GM12878 (cell line): Measurements from ENCODE around the gene CLIP3. TPM values are rescaled to one million over a fixed set of nuclear protein-coding genes. Genes with fewer than 3 reads are reported as not detected.

Experiments
- CBFB ChIP-seq: IDR thresholded peaks from 2 replicates; pipeline ENCODE4 v1.6.1; 2016; ENCODE audit warnings: antibody characterized with exemption, low read depth
- CEBPB ChIP-seq, 2 experiments: fragments of 150-350 bp in 1 of 2; IDR thresholded peaks; 2 replicates each; pipeline ENCODE4 v1.6.1; 2012 to 2014; ENCODE audit warnings: low read depth in 2 of 2, low read length in 2 of 2, borderline replicate concordance in 1 of 2, inconsistent platforms in 1 of 2
- CHD1 ChIP-seq: IDR thresholded peaks from 2 replicates; pipeline ENCODE4 v1.6.1; 2012; ENCODE audit warnings: low read depth, low read length, improper control_type of control experiment
- CHD2 ChIP-seq: IDR thresholded peaks from 2 replicates; pipeline ENCODE4 v1.6.1; 2011; ENCODE audit warnings: low read depth, low read length, improper control_type of control experiment, borderline replicate concordance
- FOS ChIP-seq: IDR thresholded peaks from 3 replicates; pipeline ENCODE4 v1.6.1; 2011; ENCODE audit warnings: borderline replicate concordance; ENCODE audit not compliant: insufficient read length; ENCODE audit errors: extremely low read depth
- GATAD2B ChIP-seq: fragments of 450-650 bp; conservative IDR thresholded peaks from 2 replicates; pipeline ENCODE4 v1.6.1; 2017; ENCODE audit warnings: low read depth, mild to moderate bottlenecking, moderate library complexity
- HDAC6 ChIP-seq: fragments of 200-600 bp; sonication (generic); IDR thresholded peaks from one replicate; pipeline ENCODE4 v1.8.0; 2017; ENCODE audit warnings: antibody characterized with exemption; ENCODE audit not compliant: unreplicated experiment
- LARP7 ChIP-seq: fragments of 450-650 bp; IDR thresholded peaks from 2 replicates; pipeline ENCODE4 v1.6.1; 2017; ENCODE audit warnings: mild to moderate bottlenecking
- MTA2 ChIP-seq: fragments of 450-650 bp; IDR thresholded peaks from 2 replicates; pipeline ENCODE4 v1.6.1; 2016; ENCODE audit warnings: low read depth, mild to moderate bottlenecking, moderate library complexity
- MXI1 ChIP-seq: fragments of 150-350 bp; IDR thresholded peaks from 2 replicates; pipeline ENCODE4 v1.6.1; 2011; ENCODE audit warnings: low read depth, mild to moderate bottlenecking, inconsistent platforms, low read length, improper control_type of control experiment
- MYB ChIP-seq: fragments of 150-350 bp; IDR thresholded peaks from 2 replicates; pipeline ENCODE4 v1.6.1; 2014; ENCODE audit warnings: mild to moderate bottlenecking, low read depth, low read length, borderline replicate concordance
- RAD21 ChIP-seq: IDR thresholded peaks from 2 replicates; pipeline ENCODE4 v1.6.1; 2011; ENCODE audit warnings: mild to moderate bottlenecking, low read depth, low read length, moderate library complexity; ENCODE audit not compliant: insufficient read depth
- RELA ChIP-seq: fragments of 450-650 bp; IDR thresholded peaks from 2 replicates; pipeline ENCODE4 v1.8.0; 2014; ENCODE audit warnings: borderline replicate concordance; ENCODE audit not compliant: partially characterized antibody
- SMC3 ChIP-seq: IDR thresholded peaks from 2 replicates; pipeline ENCODE4 v1.6.1; 2011; ENCODE audit warnings: low read length, improper control_type of control experiment, borderline replicate concordance
- SPI1 ChIP-seq: IDR thresholded peaks from 2 replicates; pipeline ENCODE4 v1.6.1; 2011; ENCODE audit warnings: low read depth, mild to moderate bottlenecking, low read length, moderate library complexity, borderline replicate concordance; ENCODE audit not compliant: insufficient read depth
- SUZ12 ChIP-seq: fragments of 200-600 bp; sonication (generic); IDR thresholded peaks from one replicate; pipeline ENCODE4 v1.6.1; 2018; ENCODE audit warnings: antibody characterized with exemption, mild to moderate bottlenecking; ENCODE audit not compliant: unreplicated experiment
- TCF12 ChIP-seq: IDR thresholded peaks from 2 replicates; pipeline ENCODE4 v1.6.1; 2011; ENCODE audit warnings: low read depth, mild to moderate bottlenecking, low read length
- YY1 ChIP-seq: IDR thresholded peaks from 2 replicates; pipeline ENCODE4 v1.6.1; 2011; ENCODE audit warnings: low read depth, mild to moderate bottlenecking, low read length
- polyA plus RNA-seq, 11 experiments: library from polyadenylated mRNA; depleted of rRNA in 4 of 11; unstranded in 6 of 11; stranded (reverse) in 5 of 11; fragments of >200 nt; fragmentation: Nextera tagmentation in 4 of 11; fragmentation: Illumina TruSeq in 1 of 11; extraction: Ambion mirVana in 4 of 11; extraction: Trizol in 1 of 11; gene quantifications; 1 replicate in 1 of 11; 2 replicates in 10 of 11; pipeline versions ENCODE4 v1.2.1 to v1.2.3, GENCODE V29; 2011 to 2016; ENCODE audit warnings: inconsistent platforms in 2 of 11, missing spikeins in 2 of 11, low read depth in 1 of 11
- total RNA-seq, 4 experiments: library from RNA; depleted of rRNA in 3 of 4; stranded (reverse); fragments of >200 nt in 3 of 4; fragmentation: Illumina TruSeq in 1 of 4; extraction: Trizol in 1 of 4; gene quantifications; 2 replicates each; pipeline versions ENCODE4 v1.2.1 to v1.2.3, GENCODE V29; 2013 to 2021
- TF ChIP-seq, protein P1 (sequence below): fragments of 150-350 bp; IDR thresholded peaks from 2 replicates; pipeline ENCODE4 v1.6.1; 2014; ENCODE audit warnings: mild to moderate bottlenecking, low read depth, low read length
- TF ChIP-seq, protein P2 (sequence below): IDR thresholded peaks from 2 replicates; pipeline ENCODE4 v1.6.1; 2012; ENCODE audit warnings: low read depth, low read length, improper control_type of control experiment
- TF ChIP-seq, protein P3 (sequence below): fragments of 450-650 bp; formaldehyde crosslinking; IDR thresholded peaks from 2 replicates; pipeline ENCODE4 v1.4.0; 2020; ENCODE audit warnings: mild to moderate bottlenecking, moderate library complexity

Gene CLIP3
- total and polyA plus RNA-seq, 10 of the 15 experiments (the other 5 are each of a cell fraction or from before 2014, with no cell fraction given), result 0.09 to 2.7 (median 0.45) TPM; not detected in 1

DNA sequence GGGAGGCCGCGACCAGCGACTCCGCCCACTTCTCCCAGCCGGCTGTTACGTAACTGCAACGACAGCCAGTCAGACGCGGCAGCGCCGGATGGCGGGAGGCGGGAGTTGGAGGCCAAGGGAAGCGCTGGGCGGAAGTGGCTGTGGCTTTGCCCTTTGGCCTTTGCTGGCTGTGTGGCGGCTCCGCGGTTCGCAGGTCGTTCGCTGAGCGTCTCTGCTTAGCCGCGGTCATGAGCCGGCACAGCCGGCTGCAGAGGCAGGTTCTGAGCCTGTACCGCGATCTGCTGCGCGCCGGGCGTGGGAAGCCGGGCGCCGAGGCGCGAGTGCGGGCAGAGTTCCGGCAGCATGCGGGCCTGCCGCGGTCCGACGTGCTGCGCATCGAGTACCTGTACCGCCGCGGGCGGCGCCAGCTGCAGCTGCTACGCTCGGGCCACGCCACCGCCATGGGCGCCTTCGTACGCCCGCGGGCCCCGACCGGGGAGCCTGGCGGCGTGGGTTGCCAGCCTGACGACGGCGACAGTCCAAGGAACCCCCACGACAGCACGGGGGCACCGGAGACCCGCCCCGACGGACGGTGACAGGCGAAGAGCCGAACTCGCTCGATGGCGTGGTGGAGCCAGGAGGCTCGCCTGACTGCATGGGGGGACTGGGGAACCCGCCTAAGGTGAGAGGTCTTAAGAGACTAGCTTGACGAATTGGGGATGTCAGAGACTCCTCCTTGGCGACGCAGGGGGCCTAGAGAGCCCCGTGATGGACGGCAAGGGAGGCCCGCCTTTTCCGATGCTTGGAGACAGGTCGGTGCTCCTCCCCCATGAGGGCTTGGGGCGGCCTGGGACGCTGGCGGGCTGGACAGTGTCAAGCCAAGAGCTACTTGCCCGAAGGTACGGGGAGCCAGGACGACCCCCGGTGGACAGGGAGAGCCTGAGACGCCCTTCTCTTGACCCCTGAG, 37.4 kb downstream of the CLIP3 start, which contains the start of gene SDHAF1 (continued):
- TF ChIP-seq SUZ12 (no peak), HDAC6 (no peak), MXI1 (peak; percentile 74), GATAD2B (peak; percentile 98), TCF12 (peak; percentile 44; the same call in 1 of the 2 replicates), CBFB (peak; percentile 90), CHD2 (peak; percentile 78), RELA (no peak), RAD21 (no peak), YY1 (peak; percentile 63), MTA2 (no peak), MYB (no peak), CHD1 (no peak), SMC3 (no peak), CEBPB (IDR thresholded peaks at IDR 0.05; ENCODE audit: borderline replicate concordance in 1 of 2, low read depth in 2 of 2, low read length in 2 of 2) (peak in 1 of 2 experiments; percentile 42; a peak in 1 of 4 replicates), SPI1 (peak; percentile 78), FOS (no peak), LARP7 (peak; percentile 96)
- TF ChIP-seq, protein P1, sequence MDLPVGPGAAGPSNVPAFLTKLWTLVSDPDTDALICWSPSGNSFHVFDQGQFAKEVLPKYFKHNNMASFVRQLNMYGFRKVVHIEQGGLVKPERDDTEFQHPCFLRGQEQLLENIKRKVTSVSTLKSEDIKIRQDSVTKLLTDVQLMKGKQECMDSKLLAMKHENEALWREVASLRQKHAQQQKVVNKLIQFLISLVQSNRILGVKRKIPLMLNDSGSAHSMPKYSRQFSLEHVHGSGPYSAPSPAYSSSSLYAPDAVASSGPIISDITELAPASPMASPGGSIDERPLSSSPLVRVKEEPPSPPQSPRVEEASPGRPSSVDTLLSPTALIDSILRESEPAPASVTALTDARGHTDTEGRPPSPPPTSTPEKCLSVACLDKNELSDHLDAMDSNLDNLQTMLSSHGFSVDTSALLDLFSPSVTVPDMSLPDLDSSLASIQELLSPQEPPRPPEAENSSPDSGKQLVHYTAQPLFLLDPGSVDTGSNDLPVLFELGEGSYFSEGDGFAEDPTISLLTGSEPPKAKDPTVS, result no peak
- TF ChIP-seq, protein P2, sequence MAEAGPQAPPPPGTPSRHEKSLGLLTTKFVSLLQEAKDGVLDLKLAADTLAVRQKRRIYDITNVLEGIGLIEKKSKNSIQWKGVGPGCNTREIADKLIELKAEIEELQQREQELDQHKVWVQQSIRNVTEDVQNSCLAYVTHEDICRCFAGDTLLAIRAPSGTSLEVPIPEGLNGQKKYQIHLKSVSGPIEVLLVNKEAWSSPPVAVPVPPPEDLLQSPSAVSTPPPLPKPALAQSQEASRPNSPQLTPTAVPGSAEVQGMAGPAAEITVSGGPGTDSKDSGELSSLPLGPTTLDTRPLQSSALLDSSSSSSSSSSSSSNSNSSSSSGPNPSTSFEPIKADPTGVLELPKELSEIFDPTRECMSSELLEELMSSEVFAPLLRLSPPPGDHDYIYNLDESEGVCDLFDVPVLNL, result peak; percentile 74
- TF ChIP-seq, protein P3, sequence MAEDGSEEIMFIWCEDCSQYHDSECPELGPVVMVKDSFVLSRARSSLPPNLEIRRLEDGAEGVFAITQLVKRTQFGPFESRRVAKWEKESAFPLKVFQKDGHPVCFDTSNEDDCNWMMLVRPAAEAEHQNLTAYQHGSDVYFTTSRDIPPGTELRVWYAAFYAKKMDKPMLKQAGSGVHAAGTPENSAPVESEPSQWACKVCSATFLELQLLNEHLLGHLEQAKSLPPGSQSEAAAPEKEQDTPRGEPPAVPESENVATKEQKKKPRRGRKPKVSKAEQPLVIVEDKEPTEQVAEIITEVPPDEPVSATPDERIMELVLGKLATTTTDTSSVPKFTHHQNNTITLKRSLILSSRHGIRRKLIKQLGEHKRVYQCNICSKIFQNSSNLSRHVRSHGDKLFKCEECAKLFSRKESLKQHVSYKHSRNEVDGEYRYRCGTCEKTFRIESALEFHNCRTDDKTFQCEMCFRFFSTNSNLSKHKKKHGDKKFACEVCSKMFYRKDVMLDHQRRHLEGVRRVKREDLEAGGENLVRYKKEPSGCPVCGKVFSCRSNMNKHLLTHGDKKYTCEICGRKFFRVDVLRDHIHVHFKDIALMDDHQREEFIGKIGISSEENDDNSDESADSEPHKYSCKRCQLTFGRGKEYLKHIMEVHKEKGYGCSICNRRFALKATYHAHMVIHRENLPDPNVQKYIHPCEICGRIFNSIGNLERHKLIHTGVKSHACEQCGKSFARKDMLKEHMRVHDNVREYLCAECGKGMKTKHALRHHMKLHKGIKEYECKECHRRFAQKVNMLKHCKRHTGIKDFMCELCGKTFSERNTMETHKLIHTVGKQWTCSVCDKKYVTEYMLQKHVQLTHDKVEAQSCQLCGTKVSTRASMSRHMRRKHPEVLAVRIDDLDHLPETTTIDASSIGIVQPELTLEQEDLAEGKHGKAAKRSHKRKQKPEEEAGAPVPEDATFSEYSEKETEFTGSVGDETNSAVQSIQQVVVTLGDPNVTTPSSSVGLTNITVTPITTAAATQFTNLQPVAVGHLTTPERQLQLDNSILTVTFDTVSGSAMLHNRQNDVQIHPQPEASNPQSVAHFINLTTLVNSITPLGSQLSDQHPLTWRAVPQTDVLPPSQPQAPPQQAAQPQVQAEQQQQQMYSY (CRISPR knock-in tag), result no peak
